Measurements from ENCODE around the gene ASXL3.

Gene ASXL3

DNA sequence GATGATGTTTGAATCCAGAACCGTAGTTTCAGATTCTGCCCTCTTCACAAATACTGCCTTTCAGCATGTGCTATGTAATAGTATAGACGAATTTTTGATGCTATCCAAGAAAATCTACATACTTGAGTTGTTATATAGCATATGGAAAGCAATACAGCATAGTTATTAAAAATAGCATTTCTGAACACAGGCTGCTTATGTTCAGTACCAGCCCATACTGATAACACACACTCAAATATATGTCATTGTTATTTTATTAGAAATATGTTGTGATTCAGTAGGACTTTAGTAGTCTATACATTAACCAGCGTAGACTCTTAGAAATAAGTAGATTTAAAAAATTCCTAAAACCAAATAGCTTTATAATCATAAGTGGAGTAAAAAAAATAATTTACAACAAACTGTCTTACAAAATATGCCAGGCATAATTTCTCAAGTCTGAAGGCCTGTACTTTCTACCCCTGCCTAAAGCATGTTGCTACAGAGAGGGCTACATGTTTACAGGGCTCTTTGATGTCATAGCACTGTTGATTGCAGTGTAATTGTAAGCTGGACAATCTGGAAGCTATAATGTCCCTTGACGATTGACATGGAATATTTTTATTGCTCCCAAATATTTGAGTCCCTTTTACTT, 86.3 kb downstream of the ASXL3 start:
- no peak for DNase-seq

- DNase-seq, result no peak
Observed at GRCh38 chr18:33665187-33665586, 87.2 kb downstream of the ASXL3 start.

GRCh38 chr18:33665641-33666040, 87.6 kb downstream of the ASXL3 start:
- no peak for DNase-seq

DNA sequence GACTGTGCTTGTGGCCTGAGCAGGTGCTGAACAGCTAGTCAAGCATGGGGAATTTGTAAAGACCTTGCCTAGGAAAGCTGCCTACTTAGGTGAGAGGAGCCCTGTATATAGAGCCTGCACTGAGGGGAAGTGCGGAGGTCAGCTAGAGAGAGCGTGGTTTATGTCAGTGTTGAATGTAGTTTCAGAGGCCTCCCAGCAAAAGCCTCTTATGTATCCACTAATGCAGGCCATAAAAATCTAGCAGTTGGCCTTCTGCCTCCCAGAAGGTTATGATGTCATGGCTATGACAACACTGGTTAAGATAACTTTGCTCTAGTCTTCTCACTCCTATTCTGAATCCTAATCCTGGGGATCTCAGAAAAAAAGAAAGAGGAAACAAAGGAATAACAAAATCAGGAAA, 88.9 kb downstream of the ASXL3 start:
- DNase-seq, result no peak

DNA sequence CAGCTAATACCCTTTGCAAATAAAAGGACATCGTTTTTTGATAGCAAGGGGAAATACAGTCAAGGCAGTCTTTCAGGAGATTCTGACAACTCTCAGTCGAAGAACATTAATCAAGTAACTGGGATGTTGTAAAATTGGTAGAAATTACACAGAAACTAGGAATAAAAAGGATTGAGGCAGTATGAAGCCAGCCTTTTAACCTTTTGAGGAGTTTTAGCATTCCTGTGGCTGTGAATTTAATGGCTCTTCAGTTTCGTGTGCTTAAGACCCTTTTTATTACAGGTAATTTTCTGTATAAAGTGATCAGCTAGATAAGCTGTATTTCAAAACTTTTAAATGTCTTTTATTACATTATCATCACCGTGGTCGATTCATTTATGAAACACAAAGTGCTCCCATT, 91.6 kb downstream of the ASXL3 start:
- DNase-seq, result no peak

DNA sequence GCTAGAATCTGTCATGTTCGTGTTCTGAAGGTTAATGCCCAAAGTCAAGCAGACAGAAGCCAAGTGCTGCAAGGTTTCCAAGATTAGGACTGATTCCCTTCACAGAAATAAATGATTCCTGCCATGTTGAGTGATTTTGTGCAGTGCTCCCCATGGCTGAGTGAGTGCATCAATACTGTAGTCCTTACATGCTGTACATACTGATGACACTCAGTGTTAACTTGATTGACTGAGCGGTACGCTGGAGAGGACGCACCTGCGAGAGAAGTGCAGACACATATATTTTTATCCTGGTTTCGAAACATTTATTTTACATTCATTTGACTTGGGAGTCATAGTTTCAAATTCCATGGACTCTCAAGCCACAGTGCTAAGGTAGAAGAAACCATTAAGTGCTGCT, 92.0 kb downstream of the ASXL3 start:
- no peak for DNase-seq

- no peak for DNase-seq
Observed at GRCh38 chr18:33673689-33674088, 95.7 kb downstream of the ASXL3 start.

GRCh38 chr18:33676593-33676992, 98.6 kb downstream of the ASXL3 start:
- no peak for DNase-seq

DNA sequence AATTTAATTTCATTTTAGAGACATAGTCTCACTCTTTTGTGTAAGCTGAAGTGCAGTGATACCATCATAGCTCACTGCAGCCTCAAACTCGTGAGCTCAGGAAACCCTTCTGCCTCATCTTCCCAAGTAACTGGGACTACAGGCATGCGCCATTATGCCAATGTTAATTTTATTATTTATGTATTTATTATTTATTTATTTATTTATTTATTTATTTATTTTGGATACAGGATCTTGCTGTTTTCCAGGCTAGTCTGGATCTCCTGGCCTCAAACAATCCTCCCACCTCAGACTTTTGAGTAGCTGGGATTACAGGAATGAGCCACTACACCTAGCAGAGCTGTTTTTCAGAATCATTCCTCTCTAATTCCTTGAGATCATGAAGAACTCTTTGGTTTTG, 99.9 kb downstream of the ASXL3 start:
- no peak for DNase-seq

GRCh38 chr18:33682436-33682835, 104.4 kb downstream of the ASXL3 start:
- no peak for DNase-seq

- no peak for DNase-seq
Observed at GRCh38 chr18:33694593-33694992, 116.6 kb downstream of the ASXL3 start.

DNA sequence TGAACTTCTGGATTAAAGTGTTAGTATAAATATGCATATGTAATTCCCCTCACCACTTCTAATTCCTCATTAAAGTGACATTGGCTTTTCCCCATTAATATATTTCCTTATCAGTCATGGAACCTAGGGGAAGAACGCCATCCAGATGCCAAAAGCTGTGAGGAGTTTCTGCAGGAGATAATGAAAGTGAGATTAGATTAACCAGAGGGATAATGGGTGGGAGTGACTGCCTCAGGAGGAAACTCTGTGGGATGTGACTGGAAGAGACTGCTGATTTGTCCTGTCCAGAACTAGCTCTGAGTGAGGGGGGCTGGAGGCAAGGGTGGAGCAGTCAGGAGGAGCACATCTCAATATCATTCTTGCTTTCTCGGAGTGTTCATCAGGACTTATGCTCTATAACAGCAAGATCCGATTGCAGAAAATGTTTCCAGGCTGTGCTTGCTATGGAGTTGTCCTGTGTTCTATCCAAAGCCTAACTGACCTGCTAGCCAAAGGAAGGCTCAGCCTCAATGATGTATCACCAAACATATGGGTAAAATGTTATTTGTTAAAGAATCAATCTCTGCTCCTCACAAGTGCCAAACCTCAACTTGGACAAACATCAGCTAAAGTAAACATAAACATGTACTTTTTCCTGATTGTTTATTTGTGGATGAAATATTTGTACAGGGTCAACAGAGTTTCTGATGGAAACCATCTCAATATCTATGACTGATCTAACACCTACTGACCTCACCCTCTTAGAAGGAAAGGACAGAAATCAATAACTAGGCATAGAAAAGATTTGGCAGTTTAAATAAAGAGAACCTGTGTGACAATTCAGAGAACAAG, 118.5 kb downstream of the ASXL3 start:
- no peak for DNase-seq

- DNase-seq, result no peak
Observed at GRCh38 chr18:33697498-33697897, 119.5 kb downstream of the ASXL3 start.

DNA sequence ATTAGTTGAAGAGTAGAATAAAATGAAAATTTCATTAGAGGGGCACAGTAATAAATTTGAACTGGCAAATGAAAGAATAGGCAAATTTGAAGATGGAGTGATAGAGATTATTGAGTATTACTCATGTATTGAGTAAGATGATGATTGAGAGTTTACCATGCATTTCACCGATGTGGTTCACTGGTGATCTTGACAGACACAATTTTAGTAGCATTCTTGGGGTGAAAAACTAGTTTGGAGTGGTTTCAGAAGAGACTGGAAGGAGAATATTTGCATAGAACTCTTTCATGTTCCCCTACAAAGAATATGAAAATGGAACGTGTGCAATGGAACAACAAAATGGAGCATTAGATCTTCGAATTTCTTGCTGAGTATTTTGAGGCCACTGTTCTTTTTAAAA, 121.4 kb downstream of the ASXL3 start:
- no peak for DNase-seq

- DNase-seq, result no peak
Observed at GRCh38 chr18:33700513-33700976, 122.5 kb downstream of the ASXL3 start.

GRCh38 chr18:33702625-33703024, 124.6 kb downstream of the ASXL3 start:
- no peak for DNase-seq

GRCh38 chr18:33706391-33706790, 128.4 kb downstream of the ASXL3 start:
- DNase-seq, result no peak

DNA sequence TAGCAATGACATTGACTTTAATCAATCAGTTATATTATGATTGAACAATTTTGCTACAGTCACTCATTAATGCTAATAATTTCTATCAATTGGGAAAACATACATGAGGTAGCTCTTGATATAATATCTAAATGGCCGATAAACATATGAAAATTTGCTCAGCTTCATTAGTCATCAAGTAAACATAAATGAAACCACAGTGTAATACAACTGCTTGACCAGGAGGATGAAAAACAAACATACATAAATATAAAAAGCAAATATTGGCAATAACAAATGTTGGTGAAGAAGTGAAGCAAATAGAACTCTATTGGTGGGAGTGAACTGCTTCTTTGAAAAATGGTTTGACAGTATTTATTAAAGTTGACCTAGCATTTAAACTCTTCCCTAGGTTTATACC, 130.9 kb downstream of the ASXL3 start:
- DNase-seq, result no peak

DNA sequence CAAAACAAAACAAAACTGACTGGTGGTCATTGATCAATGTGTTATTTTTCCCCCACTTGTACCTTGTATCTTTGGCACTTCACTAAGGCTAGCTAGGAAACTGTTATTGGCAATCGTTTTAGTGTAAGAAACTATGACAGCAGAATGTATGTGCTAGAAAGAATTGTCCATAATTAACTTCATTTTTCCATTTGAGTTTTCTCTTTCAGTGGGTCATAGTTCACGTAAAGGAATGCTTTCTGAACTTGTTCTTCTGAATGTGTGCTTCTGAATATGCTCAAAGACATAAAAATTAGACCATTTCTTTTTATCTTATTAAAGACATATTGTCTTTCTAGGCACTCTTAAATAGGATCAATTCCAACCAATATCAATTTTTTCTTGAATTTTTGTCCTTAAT, 132.2 kb downstream of the ASXL3 start:
- DNase-seq, result no peak

DNA sequence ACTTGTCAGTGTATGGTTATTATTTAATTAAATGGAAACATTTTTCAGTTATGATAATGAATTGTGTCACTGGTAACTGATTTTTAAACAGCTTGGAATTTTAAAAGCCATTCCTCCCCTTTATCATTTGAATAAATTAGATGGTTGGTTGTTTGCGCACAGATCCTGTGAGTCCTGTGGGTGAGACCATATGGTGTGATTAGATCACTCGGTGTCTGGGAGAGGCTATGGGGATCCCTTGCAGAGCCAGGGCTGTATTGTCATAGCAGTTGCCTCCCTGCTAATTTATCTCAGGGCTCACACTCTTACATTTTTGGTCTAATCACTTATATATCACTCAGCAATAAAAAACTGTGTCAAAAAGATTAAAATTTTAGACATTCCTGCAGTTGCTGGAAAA, 133.5 kb downstream of the ASXL3 start:
- no peak for DNase-seq

DNA sequence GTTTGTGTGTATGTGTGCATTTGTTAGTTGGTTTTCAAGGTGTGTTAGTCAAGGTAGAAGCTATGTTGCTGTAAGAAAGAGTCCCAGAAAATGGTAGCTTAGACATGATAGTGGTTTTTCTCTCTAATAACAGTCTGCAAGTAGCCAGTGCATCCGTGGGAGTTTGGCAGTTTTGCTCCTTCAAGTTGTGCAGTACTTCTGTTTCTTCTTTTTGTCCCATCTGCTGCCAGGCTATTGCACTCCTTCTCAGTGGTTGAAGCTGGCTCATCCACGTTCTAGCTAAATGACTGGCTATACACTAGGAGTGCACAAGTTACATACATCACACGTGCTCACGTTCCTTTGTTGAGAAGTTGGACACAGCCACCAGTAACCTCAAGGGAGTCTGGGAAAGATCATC, 134.7 kb downstream of the ASXL3 start:
- DNase-seq, result no peak

DNA sequence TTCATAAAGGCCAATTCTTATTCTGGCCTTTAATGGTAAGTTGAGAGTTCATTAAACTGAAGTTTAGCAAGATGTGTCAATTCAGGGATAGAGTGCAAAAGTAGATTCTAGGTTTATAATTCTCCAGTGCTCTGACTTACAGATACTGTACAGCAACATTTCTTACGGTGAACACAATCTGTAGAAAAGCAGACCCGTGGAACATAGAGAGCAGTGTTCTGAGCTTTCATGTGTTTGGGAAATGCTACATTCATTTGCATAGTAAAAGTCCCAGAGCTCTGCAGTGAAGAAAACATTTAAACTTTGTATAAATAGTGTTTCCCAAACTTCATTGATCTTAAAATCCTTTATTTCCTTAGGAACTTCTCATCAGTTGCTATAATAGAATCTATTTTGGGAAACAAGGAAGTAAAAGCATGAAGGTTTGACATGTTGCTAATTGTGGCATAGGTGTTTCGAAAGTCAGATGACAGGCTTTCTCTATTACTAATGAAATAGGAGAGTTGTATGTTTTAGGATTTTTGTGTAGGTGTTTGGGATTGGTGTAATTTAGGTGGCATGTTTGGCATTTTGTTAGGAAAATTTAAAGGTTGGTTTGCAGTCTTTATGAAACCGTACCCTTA, 138.2 kb downstream of the ASXL3 start:
- no peak for DNase-seq

- DNase-seq, result no peak
Observed at GRCh38 chr18:33717339-33717738, 139.3 kb downstream of the ASXL3 start.

DNA sequence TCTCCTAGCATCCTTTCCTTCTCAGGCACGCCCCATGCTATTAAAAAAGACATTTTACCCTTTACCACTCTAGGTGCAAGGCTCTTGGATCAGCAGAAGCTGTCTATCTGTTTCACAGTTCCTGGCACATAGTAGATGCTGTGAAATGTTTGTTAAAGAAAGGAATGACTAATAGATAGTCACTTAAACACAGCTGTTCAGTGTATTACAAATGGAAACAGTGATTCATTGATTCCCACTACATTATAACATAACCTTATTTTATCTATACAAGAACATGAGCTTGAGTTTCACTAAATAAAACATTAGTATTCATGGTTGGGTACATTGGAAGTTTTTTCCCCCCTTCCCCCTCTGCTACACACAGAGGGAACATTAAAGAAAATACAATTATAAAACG, 142.1 kb downstream of the ASXL3 start:
- no peak for DNase-seq
